HG02798 (cell line): ENCODE data around the gene TRPC1.
"Not testable (repeated sequence)": the region's sequence is repeated elsewhere in the genome, so short reads cannot be mapped to it uniquely, and the experiment has no call there.

ENCODE experiments used
- ATAC-seq: cut with Tn5 transposase; IDR thresholded peaks from one replicate; pipeline ENCODE4 v1.9.1; 2021; ENCODE audit warnings: mild to moderate bottlenecking; ENCODE audit not compliant: unreplicated experiment, poor library complexity

Gene TRPC1

DNA sequence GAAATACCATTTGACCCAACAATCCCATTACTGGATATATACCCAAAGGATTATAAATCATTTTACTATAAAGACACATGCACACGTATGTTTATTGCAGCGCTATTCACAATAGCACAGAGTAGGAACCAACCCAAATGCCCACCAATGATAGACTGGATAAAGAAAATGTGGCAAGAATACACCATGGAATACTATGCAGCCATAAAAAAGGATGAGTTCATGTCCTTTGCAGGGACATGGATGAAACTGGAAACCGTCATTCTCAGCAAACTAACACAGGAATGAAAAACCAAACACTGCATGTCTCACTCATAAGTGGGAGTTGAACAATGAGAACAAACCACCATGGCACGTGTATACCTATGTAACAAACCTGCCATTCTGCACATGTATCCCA, 26.7 kb downstream of the TRPC1 start:
- not testable (repeated sequence) for ATAC-seq

DNA sequence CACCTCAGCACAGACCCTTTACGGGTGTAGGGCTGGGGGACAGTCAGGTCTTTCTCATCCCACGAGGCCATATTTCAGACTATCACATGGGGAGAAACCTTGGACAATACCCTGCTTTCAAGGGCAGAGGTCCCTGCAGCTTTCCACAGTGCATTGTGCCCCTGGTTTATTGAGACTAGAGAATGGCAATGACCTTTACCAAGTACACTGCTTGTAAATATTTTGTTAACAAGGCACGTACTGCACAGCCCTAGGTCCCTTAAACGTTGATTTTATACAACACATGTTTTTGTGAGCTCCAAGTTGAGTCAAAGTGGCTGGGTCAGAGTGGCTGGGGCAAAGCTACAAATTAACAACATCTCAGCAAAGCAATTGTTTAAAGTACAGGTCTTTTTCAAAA, 28.8 kb downstream of the TRPC1 start:
- ATAC-seq: not testable (repeated sequence)

DNA sequence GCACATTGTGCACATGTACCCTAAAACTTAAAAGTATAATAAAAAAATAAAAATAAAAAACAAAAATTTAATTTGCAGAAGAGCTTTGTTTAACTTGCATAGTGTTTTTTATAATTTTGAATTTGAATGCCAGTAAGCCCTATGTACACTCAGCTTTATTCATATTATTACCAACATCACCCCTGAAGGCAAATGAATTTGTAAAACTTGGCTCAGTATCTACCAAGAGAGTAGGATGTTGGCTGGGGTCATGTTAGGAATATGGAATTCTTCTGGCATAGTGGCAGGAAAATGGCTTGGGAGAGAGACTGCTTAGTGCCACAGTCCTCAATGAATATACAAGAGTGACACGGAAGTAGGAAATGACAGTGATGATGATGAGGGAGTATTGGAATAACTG, 30.7 kb downstream of the TRPC1 start:
- ATAC-seq: no peak

DNA sequence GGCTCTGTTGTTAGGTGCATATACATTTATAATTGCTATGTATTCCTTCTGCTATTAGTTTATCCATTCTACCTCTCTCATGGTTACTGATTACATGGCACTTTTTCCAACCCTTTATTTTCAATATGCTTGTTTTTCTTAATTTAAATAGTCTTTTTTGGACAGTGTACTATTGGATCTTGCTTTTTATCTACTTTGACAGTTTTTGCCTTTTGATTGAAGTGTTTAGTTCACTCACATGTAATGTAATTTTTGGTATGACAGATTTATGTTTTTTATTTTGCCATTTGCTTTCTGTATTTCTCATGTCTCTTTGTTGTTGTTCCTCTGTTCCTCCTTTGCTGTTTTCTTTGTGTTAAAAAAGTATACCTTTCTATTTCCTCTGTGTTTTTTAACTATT, 44.5 kb downstream of the TRPC1 start:
- no peak for ATAC-seq

DNA sequence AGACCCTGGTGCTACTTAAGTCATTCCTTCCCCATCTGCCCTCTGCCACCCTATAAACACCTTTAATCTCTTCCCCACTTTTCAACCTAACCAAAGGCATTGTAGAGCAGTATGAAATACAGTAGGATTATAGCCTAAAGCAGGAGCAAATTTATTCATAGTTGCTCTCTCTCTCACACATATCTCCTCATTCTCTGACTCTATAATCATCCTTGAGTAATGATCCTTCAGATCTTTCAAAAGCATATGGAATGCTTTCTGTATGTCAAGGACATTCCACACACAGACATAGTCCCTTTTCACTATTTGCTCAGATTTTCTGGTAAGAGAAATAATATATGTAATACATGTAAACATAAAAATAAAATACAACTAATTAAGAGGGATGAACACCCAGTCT, 54.1 kb downstream of the TRPC1 start:
- ATAC-seq: no peak

DNA sequence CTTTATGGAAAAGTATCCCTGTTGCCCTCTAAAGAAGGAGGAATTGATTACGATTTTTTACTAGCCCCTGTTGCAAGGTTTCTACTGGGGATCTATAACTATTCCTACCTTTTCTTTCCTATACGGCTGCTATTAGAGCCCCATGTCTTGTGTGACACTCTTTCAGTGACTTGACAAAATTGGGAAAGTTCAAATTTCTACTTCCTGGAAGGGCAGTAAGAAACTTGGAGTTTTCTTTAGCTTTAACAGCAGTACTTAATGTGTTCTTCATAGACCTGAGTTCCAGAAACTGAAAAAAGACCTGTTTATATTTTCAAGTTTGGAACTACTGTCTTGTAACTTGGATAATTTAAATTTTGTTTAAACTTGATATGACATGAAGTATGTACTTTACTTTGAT, 54.7 kb downstream of the TRPC1 start:
- ATAC-seq: no peak

DNA sequence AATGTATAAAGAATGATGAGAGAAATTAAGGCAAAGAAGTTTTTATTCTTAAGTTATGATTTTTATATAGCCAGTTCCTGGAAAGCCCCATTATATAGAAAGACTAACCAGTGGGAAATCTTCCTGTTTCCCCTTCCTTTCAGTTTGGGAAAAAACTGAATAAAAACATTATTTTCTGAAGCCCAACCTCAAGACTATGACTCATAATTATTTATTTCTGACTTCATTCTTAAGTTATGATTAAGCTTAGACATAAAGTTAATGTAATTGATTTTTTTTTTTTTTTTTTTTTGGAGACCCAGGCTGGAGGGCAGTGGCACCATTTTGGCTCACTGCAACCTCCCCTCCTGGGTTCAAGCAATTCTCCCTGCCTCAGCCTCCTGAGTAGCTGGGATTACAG, 55.8 kb downstream of the TRPC1 start:
- no peak for ATAC-seq

DNA sequence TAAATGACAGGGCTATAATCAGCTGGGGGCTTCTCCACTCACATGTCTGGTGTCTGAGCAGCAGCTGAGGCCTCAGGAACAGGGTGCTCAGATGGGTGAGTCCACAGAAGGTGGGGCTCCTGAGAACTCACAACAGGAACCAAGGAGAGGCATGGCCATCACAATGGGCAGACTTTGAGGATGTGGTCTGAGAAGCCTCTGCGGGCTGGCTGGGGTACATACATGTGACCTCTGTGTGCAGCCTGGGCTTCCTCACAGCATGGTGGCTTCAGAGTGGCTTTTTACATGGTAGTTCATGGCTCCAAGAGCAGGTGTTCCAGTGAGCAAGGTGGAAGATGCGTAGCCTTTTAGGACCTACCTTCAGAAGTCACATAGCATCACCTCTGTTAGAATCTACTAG, 58.8 kb downstream of the TRPC1 start:
- ATAC-seq: no peak

DNA sequence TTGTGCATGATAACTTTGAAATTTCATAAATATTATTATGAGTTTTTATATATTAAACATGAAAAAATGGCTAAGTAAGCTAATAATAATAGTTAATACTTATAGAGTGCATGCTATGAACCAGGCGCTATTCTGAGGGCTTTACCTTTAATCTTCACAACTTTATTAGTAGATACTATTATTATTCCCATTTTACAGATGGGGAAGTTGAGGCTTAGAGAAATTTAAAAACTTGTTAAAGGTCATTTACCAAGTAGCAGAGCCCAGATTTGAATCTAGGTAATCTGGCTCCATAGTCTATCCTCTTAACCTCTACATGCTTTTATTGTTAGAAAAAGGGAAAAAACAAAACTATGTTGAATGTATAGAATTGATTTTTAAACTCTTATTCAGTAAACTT, 60.4 kb downstream of the TRPC1 start:
- no peak for ATAC-seq

DNA sequence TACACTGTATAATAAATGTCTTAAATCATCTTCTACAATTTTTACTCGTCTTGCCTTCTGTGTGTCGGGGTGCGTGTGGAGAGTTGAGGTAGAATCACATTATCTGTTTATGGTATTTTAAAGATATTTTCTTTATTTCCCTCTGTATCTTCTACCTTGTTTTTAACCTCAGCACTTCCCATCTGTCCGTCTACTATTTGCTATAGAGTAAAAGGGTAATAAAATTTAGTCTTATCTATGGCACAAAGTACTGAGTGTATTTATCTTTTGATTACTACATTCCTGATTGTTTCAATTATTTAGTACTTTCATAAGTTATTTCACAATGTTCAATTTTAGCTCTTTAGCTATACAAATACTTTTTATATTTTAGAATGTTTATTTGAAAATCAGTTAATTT, 62.2 kb downstream of the TRPC1 start:
- ATAC-seq: no peak

DNA sequence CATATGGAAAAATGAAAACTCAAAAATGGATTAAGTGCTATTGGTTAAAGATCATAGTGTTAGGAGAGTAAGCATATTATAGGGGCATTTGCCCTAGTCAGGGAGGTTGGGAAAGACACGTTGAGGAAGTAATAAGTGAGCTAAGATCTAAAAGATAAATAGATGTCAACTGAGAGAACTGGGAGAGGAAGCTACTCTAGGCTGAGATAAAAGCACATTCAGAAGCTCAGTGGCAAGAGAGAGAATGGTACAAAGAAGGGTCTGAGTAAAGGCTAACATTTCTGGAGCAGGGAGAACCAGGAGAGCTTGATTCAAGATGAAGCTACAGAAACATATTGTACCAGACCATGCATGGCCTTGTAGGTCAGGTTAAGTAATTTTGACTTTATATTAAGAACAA, 63.9 kb downstream of the TRPC1 start:
- no peak for ATAC-seq

DNA sequence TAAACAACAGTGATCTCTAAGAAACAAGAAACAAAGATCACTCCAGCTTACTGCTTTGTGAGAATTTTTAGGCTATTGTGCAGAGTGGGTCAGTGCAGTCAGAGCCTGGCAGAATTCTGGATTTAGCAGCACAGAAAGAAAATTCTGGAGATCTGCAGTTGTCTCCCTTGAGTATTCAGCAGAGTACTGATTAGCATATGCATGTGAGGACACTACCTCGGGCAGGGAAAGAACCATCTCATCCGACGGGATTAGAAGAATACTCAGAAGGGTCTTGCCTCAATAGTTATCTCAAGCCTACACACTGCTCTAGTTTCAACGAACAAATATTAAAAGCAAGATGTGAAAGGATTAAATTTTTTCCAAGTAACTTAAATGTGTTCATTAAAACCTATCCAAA, 70.7 kb downstream of the TRPC1 start:
- ATAC-seq: no peak

DNA sequence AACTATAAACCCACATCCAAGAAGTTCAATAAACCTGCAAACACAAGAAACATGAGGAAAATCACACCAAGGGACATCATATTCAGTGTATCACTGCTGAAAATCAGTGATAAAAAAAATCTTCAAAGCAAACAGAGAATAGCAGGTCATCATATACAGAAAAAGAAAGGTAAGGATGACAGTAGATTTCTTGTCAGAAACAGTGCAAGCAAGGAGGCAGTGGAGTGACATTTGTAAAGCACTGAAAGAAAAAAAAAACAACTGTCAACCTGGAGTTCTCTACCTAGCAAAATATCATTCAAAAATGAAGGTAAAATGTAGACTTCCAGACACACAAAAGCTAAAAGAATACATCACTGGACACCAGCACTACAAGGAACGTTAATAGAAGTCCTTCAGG, 71.5 kb downstream of the TRPC1 start:
- no peak for ATAC-seq

DNA sequence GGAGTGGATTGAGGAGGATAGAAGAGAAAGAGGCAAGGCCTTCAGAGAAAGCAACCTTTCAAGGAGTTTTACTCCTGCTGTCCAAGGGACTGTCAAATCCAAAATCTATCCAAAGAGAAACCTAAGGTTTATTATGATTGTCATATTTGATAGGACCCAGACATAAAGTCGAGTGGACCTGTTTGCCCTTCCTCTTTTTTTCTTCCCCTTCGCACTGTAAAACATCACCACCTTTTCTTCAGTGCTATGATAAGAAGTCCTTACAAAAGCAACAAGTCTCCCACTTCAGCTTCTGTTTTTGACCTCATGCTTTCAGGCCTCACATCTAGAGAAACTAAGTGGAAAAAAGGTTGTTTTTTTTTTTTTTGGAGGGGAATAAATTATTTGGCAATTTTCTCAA, 73.0 kb downstream of the TRPC1 start:
- no peak for ATAC-seq

DNA sequence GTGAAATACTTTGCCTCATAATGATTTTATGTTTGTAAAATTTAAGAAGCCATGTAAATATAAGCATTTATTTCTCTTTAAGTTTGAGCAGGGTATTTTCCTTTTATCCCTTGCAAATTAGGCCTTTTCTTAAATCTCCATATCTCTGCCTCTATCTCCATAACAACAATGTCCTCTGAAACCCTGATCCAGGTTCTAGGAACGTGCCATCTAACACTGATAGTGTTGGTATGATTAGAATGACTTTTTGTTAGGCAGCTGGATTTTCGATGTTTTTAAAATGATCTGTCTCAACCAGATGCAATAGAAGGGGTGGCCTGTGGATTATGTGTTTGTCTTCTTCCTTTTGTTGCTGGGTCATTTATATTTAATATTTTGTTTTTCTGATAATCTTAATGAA, 77.9 kb downstream of the TRPC1 start:
- no peak for ATAC-seq

DNA sequence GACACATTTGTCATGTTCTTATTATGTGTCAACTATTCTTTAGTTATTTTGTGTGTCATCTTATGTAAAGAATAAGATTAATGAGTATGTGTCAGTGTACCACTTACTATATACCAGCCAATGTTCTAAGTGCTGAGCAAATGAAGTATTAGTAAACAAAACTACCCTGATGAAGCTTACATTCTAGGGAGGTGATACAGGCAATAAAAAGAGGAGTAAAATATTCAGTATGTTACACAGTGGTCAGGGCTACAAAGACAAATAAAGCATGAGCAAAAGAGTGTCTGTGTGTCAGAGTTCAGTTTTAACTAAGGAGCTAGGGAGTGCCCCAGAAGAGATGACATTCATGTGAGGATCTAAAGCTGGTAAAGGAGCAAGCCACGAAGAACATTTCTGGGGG, 79.1 kb downstream of the TRPC1 start:
- ATAC-seq: no peak

DNA sequence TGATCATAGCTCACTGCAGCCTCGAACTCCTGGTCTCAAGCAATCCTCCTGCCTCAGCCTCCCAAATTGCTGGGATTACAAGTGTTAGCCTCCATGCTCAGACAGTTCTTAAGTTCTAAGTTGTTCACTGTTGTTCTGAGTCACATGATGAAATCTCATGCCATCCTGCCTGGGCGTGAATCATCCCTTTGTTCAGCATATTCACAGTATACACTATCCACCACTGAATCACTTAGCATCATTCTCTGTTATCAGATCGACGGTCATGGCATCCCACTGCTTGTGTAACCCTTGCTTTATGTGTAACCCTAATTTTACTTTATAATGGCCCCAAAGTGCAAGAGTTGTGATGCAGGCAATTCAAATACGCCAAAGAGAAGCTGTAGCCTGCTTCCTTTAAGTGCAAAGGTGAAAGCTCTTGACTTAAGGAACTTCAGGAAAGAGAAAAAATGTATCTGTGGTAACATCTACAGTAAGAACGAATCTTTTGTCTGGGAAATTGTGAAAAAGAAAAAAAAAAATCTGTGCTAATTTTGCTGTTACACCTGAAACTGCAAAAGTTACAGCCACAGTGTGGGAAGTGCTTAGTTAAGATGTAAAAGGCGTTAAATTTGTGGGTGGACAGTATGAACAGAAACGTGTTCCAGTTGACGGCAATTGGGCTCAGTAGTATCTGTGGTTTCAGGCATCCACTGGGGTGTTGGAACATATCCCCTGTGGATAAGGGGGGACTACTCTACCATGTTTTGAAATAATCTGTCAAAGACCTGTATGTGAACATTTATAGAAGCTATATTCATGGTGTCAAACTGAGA, 84.5 kb downstream of the TRPC1 start:
- no peak for ATAC-seq

DNA sequence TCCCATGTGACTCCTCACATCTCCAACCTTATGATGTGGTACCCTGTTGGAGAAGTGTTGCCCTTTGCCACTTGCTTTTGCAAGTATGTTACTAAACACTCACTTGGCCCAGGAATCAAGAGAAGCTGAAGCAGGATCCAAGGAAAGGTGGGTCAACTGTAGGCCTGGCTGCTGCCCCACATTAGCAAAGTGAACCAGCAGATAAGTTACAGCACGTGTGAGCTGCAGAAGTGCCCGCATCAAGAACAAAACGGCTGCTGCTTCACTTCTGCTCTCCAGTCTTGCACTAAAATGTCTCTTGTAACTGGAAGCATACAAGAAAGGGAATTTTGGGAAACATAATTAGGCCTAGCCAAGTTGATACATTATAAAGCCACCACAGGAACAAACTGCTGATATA, 85.4 kb downstream of the TRPC1 start:
- ATAC-seq: no peak

DNA sequence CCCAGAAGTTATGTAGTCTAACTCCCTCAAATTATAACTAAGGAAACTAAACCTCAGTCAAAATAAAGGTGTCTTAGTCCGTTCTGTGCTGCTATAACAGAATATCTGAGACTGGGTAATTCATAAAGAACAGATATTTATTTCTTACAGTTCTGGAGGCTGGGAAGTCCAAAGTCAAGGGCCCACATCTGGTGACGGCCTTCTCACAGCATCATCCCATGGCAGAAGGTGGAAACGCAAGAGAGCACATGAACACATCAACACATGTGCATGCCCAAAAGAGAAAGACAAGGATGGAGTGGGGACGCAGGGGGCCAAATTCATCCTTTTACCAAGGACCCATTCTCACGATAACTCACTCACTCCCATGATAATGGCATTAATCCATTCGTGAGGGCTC, 92.0 kb downstream of the TRPC1 start:
- no peak for ATAC-seq

DNA sequence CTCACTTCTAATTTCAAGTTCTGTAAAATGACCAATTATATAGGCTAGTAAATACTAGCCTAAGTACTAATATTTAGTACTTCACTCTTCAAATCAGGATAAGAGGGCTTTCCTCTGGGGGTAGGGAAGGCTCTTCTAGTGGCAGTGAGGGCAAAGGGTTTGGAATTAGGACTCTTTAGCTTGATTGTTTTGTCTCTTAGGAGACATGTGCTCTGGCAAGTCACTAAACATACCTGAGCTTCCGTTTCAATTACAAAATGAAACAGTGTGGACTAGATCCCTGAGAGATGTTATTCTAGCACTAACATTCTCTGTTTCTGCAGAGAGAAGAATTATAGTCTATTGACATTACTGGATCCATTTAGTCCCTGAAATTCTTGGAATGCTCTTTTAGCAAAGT, 93.5 kb downstream of the TRPC1 start:
- ATAC-seq: no peak

DNA sequence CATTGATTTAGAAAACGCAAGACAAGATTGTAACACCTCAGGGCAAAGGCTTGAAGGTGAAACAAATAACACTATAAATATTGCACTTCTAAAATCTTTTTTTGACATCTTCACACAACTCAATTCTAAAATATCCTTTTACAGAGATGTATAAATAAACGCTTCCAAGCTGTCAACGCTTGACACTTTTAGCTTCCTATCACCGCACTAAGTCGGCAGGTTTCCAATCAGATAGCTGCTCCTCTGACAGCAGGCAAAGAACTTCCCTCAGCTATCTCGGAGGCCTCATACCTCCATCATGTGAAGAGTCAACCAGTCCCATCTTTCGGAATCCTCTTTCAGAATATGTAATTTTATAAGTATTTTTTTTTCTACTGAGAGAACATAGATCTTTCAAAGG, 94.1 kb downstream of the TRPC1 start:
- no peak for ATAC-seq

DNA sequence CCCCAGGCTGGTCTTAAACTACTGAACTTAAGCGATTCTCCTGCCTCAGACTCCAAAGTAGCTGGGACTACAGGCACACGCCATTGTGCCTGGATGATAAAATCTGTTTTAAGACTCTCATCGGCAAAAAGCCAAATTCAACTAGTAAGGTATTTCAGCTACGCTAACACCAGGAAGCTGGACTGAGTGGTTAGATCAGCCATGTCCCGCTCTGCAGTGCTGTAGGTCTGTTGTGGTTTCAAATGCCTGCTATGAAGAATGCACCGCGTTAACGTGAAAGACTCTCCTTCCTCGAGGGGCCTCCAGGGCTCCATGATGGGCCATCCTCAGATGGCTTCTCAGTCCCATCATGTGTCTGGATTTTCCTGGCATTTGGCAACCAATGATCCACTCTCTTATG, 94.8 kb downstream of the TRPC1 start:
- no peak for ATAC-seq

DNA sequence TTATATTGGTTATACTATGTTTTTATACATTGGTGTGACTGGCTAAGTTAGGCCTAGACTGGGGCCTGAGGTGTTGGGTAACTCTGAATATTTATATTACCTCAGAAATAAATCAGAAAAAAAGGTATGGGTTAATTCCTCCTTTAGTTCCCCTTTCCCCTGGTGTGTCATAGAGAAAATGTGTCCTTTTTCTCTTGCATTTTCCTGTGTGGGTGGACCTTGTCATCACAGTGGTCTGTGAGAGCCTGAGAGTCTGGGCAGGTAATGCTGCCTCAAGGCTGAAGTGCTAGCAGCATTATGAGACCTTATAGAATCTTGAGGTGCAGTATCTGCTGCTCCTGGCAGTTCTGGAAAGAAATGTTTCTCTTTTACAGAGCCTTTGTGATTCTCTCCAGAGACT, 95.3 kb downstream of the TRPC1 start:
- no peak for ATAC-seq
